Esophagus squamous epithelium (tissue), 5 donors: Measurements from ENCODE around the gene RDH13. TPM values are rescaled to one million over a fixed set of nuclear protein-coding genes. Genes with fewer than 3 reads are reported as not detected.
"Not testable (repeated sequence)": the region's sequence is repeated elsewhere in the genome, so short reads cannot be mapped to it uniquely, and the experiment has no call there.

Experiments
- DNase-seq: peaks from one replicate; lab custom pipeline; 2025; lab: John Stamatoyannopoulos, UW
- H3K27ac ChIP-seq, 4 donors: fragments of 200-600 bp; sonication (generic); one replicate each; pipeline ENCODE4 v1.5.1; 2016 to 2019; ENCODE audit warnings: mild to moderate bottlenecking in 1 of 4
- H3K27me3 ChIP-seq, 4 donors: fragments of 200-600 bp; sonication (generic); 1 replicate in 3 of 4; 2 replicates in 1 of 4; pipeline versions ENCODE4 v1.5.1 to v1.6.0; 2017 to 2021; ENCODE audit warnings: antibody characterized with exemption in 1 of 4
- H3K36me3 ChIP-seq, 3 donors: fragments of 200-600 bp; sonication (generic); one replicate each; pipeline ENCODE4 v1.5.1; 2016 to 2019
- H3K4me1 ChIP-seq, 3 donors: fragments of 200-600 bp; sonication (generic); one replicate each; pipeline ENCODE4 v1.5.1; 2017 to 2019
- H3K4me3 ChIP-seq, 4 donors: fragments of 200-600 bp; sonication (generic); 1 replicate in 3 of 4; 2 replicates in 1 of 4; pipeline ENCODE4 v1.5.1; 2016 to 2019; ENCODE audit warnings: mild to moderate bottlenecking in 2 of 4, moderate library complexity in 1 of 4
- H3K9me3 ChIP-seq, 3 donors: fragments of 200-600 bp; sonication (generic); one replicate each; pipeline ENCODE4 v1.5.1; 2016 to 2019
- CTCF ChIP-seq, 6 experiments: fragments of 450-650 bp in 4 of 6; fragments of 200-600 bp in 2 of 6; sonication (generic) in 2 of 6; IDR thresholded peaks; one replicate each; pipeline ENCODE4 v1.5.1; 2016 to 2019; ENCODE audit warnings: antibody characterized with exemption in 6 of 6, mild to moderate bottlenecking in 4 of 6, moderate library complexity in 4 of 6
- POLR2A ChIP-seq, 4 donors: fragments of 450-650 bp; IDR thresholded peaks; one replicate each; pipeline ENCODE4 v1.6.1; 2017; ENCODE audit warnings: antibody characterized with exemption in 4 of 4, mild to moderate bottlenecking in 4 of 4, moderate library complexity in 3 of 4
- WGBS, 2 donors: methylation state at CpG; one replicate each; pipeline ENCODE4 v1.1.5; 2018; 5-methylcytosine and 5-hydroxymethylcytosine counted together
- intact Hi-C: fragments of 100-400 bp; cut with DNase I; formaldehyde crosslinking; loops from one replicate; pipeline ENCODE4 v1.15.0; 2022
- total RNA-seq, 4 donors: library from RNA; depleted of rRNA; stranded (reverse); fragments of >200 nt; gene quantifications; one replicate each; pipeline ENCODE4 v1.1.0, GENCODE V29; 2016
- donor health status: DM: yes; HTN: yes; CAD: no.

The RDH13 gene
- total RNA-seq, 4 donors from 2014 or later: 32.2 to 68.0 (median 41.4) TPM

- intact Hi-C loops: no loop called here
- Histone ChIP-seq H3K4me1 (peaks cover 0 to 5% (median 0%) of the 10 kb centered on the region in 3 donors), H3K9me3 (no peaks in the 10 kb centered on the region), H3K27ac (no peak overlapping the region), H3K36me3 (peaks cover 17 to 70% (median 19%) of the 10 kb centered on the region in 3 donors), H3K4me3 (no peak overlapping the region), H3K27me3 (no peaks in the 10 kb centered on the region)
- 68 to 80% methylated on average over 29 to 30 of the region's 30 CpGs for WGBS, 2 donors
- DNase-seq: no peak
- TF ChIP-seq POLR2A (IDR thresholded peaks at IDR 0.05) (no peak), CTCF (IDR thresholded peaks at IDR 0.05) (no peak)
Measured at GRCh38 chr19:55041627-55042343, 21.2 kb downstream of the RDH13 start.

- H3K4me1 ChIP-seq: peaks cover 0 to 5% (median 0%) of the 10 kb centered on the region in 3 donors
- H3K9me3 ChIP-seq: no peaks in the 10 kb centered on the region
- no peak overlapping the region for H3K4me3 ChIP-seq
- H3K36me3 ChIP-seq: peaks cover 12 to 64% (median 13%) of the 10 kb centered on the region in 3 donors
- H3K27me3 ChIP-seq: no peaks in the 10 kb centered on the region
- intact Hi-C loops: no loop called here
- TF ChIP-seq POLR2A (IDR thresholded peaks at IDR 0.05) (no peak), CTCF (IDR thresholded peaks at IDR 0.05) (no peak)
- no peak for DNase-seq
- no peak overlapping the region for H3K27ac ChIP-seq
- 79 to 94% methylated on average over 9 to 10 of the region's 10 CpGs for WGBS, 2 donors
Measured at GRCh38 chr19:55041244-55041626, 21.7 kb downstream of the RDH13 start.

GRCh38 chr19:55040654-55041053 lies 22.3 kb downstream of the RDH13 start:
- DNase-seq, H3K9me3 ChIP-seq, intact Hi-C loops, H3K27me3 ChIP-seq, H3K4me3 ChIP-seq, H3K4me1 ChIP-seq, H3K27ac ChIP-seq: not testable (repeated sequence)
- WGBS, 2 donors: 85% methylated on average over 12 of the region's 12 CpGs
- H3K36me3 ChIP-seq: peaks cover 9 to 58% (median 12%) of the 10 kb centered on the region in 3 donors

- H3K4me1 ChIP-seq, DNase-seq, H3K27me3 ChIP-seq, intact Hi-C loops, H3K27ac ChIP-seq, H3K4me3 ChIP-seq, H3K9me3 ChIP-seq: not testable (repeated sequence)
- H3K36me3 ChIP-seq: peaks cover 0 to 28% (median 0%) of the 10 kb centered on the region in 3 donors
- 100% methylated on average over 1 to 4 of the region's 6 CpGs for WGBS, 2 donors
Measured at GRCh38 chr19:55037603-55038002, 25.3 kb downstream of the RDH13 start.

GRCh38 chr19:55036058-55036457 lies 26.9 kb downstream of the RDH13 start:
- Histone ChIP-seq H3K27ac (no peak overlapping the region), H3K36me3 (peaks cover 0 to 12% (median 0%) of the 10 kb centered on the region in 3 donors), H3K4me3 (no peak overlapping the region), H3K9me3 (no peaks in the 10 kb centered on the region), H3K4me1 (no peaks in the 10 kb centered on the region), H3K27me3 (no peaks in the 10 kb centered on the region)
- no peak for TF ChIP-seq CTCF (IDR thresholded peaks at IDR 0.05)
- no peak for TF ChIP-seq POLR2A (IDR thresholded peaks at IDR 0.05)
- DNase-seq: no peak
- intact Hi-C loops: no loop called here
- 76 to 89% methylated on average over 2 of the region's 2 CpGs for WGBS, 2 donors

- Histone ChIP-seq H3K27ac (no peak overlapping the region), H3K4me3 (no peak overlapping the region), H3K36me3 (no peaks in the 10 kb centered on the region), H3K4me1 (no peaks in the 10 kb centered on the region), H3K9me3 (no peaks in the 10 kb centered on the region), H3K27me3 (no peaks in the 10 kb centered on the region)
- DNase-seq: no peak
- TF ChIP-seq CTCF (IDR thresholded peaks at IDR 0.05) (no peak), POLR2A (IDR thresholded peaks at IDR 0.05) (no peak)
- whole genome bisulfite sequencing, 2 donors: 96 to 99% methylated on average over 13 of the region's 13 CpGs
- intact Hi-C loops: no loop called here
Measured at GRCh38 chr19:55034751-55035150, 28.2 kb downstream of the RDH13 start.

- intact Hi-C loops, DNase-seq: not testable (repeated sequence)
Measured at GRCh38 chr19:55032976-55033643, 29.8 kb downstream of the RDH13 start.

More at GRCh38 chr19:55032976-55033643, 29.8 kb downstream of the RDH13 start:
- 88 to 93% methylated on average over 30 to 32 of the region's 70 CpGs for WGBS, 2 donors
- not testable (repeated sequence) for H3K4me3 ChIP-seq, H3K4me1 ChIP-seq, H3K27ac ChIP-seq, H3K9me3 ChIP-seq, H3K27me3 ChIP-seq, H3K36me3 ChIP-seq
